H9 (cell line): Measurements from ENCODE around the gene SWT1. TPM values are rescaled to one million over a fixed set of nuclear protein-coding genes. Genes with fewer than 3 reads are reported as not detected.

ENCODE experiments used
- DNase-seq: peaks from one replicate; pipeline ENCODE4 v3.0.0-alpha.2; 2017
- H2AFZ ChIP-seq: one replicate; pipeline ENCODE4 v1.6.1; 2013; ENCODE audit warnings: mild to moderate bottlenecking, low read length, control low read depth, moderate library complexity
- H2AK5ac ChIP-seq: 2 replicates; pipeline ENCODE4 v1.6.1; 2013; ENCODE audit warnings: low read length, control low read depth, mixed read lengths; ENCODE audit not compliant: insufficient read length
- H2BK120ac ChIP-seq: one replicate; pipeline ENCODE4 v1.6.1; 2013; ENCODE audit warnings: low read depth, mild to moderate bottlenecking, low read length, control low read depth, inconsistent platforms; ENCODE audit not compliant: poor library complexity, severe bottlenecking
- H2BK12ac ChIP-seq: 2 replicates; pipeline ENCODE4 v1.6.1; 2013; ENCODE audit warnings: low read length, control low read depth, mixed read lengths, low read depth; ENCODE audit not compliant: insufficient read length
- H2BK15ac ChIP-seq: 2 replicates; pipeline ENCODE4 v1.6.1; 2013; ENCODE audit warnings: low read depth, low read length, control low read depth
- H2BK20ac ChIP-seq: one replicate; pipeline ENCODE4 v1.6.1; 2013; ENCODE audit warnings: low read depth, mild to moderate bottlenecking, low read length, control low read depth, inconsistent platforms; ENCODE audit not compliant: poor library complexity, severe bottlenecking
- H2BK5ac ChIP-seq: 2 replicates; pipeline ENCODE4 v1.6.1; 2013; ENCODE audit warnings: low read length, control low read depth, mixed read lengths; ENCODE audit not compliant: insufficient read length
- H3K14ac ChIP-seq: 2 replicates; pipeline ENCODE4 v1.6.1; 2013; ENCODE audit warnings: low read length, control low read depth; ENCODE audit not compliant: insufficient read depth
- H3K18ac ChIP-seq: 2 replicates; pipeline ENCODE4 v1.6.1; 2013; ENCODE audit warnings: low read depth, mild to moderate bottlenecking, mixed read lengths, low read length, control low read depth; ENCODE audit not compliant: insufficient read length
- H3K23ac ChIP-seq: 2 replicates; pipeline ENCODE4 v1.6.1; 2013; ENCODE audit warnings: low read length, control low read depth, mixed read lengths, low read depth; ENCODE audit not compliant: insufficient read length
- H3K23me2 ChIP-seq: 2 replicates; pipeline ENCODE4 v1.6.1; 2013; ENCODE audit warnings: low read depth, mild to moderate bottlenecking, mixed read lengths, low read length, control low read depth; ENCODE audit not compliant: insufficient read length, poor library complexity, severe bottlenecking
- H3K27ac ChIP-seq: 2 replicates; pipeline ENCODE4 v1.5.1; 2013; ENCODE audit warnings: low read length, control low read depth, mixed read lengths, low read depth; ENCODE audit not compliant: insufficient read length
- H3K27me3 ChIP-seq: 2 replicates; pipeline ENCODE4 v1.6.1; 2013; ENCODE audit warnings: low read length, control low read depth, inconsistent platforms; ENCODE audit not compliant: insufficient read depth
- H3K4ac ChIP-seq: 2 replicates; pipeline ENCODE4 v1.6.1; 2013; ENCODE audit warnings: low read depth, mild to moderate bottlenecking, control low read depth, inconsistent platforms, low read length, moderate library complexity
- H3K4me1 ChIP-seq: 2 replicates; pipeline ENCODE4 v1.6.1; 2013; ENCODE audit warnings: low read length, control low read depth, inconsistent platforms; ENCODE audit not compliant: insufficient read depth
- H3K4me2 ChIP-seq: 2 replicates; pipeline ENCODE4 v1.6.1; 2013; ENCODE audit warnings: low read length, control low read depth, mixed read lengths; ENCODE audit not compliant: insufficient read length, insufficient read depth
- H3K56ac ChIP-seq: 2 replicates; pipeline ENCODE4 v1.6.1; 2013; ENCODE audit warnings: low read depth, mild to moderate bottlenecking, mixed read lengths, low read length, control low read depth; ENCODE audit not compliant: insufficient read length
- H3K79me1 ChIP-seq: 2 replicates; pipeline ENCODE4 v1.6.1; 2013; ENCODE audit warnings: low read depth, mild to moderate bottlenecking, moderate library complexity, low read length, control low read depth, inconsistent platforms; ENCODE audit not compliant: insufficient read depth, poor library complexity, severe bottlenecking
- H3K79me2 ChIP-seq: 2 replicates; pipeline ENCODE4 v1.6.1; 2013; ENCODE audit warnings: low read length, control low read depth, inconsistent platforms; ENCODE audit not compliant: insufficient read depth
- H3K9ac ChIP-seq: 2 replicates; pipeline ENCODE4 v1.6.1; 2013; ENCODE audit warnings: low read length, control low read depth, mixed read lengths; ENCODE audit not compliant: insufficient read length; ENCODE audit errors: extremely low read depth
- H3K9me3 ChIP-seq: one replicate; pipeline ENCODE4 v1.6.1; 2013; ENCODE audit warnings: low read depth, low read length, inconsistent platforms; ENCODE audit not compliant: control insufficient read depth
- H3T11ph ChIP-seq: one replicate; pipeline ENCODE4 v1.6.1; 2013; ENCODE audit warnings: mild to moderate bottlenecking, low read length, control low read depth, inconsistent platforms
- H4K20me1 ChIP-seq: one replicate; pipeline ENCODE4 v1.6.1; 2013; ENCODE audit not compliant: control insufficient read depth, insufficient read length, insufficient read depth
- H4K5ac ChIP-seq: 2 replicates; pipeline ENCODE4 v1.6.1; 2013; ENCODE audit warnings: low read depth, mild to moderate bottlenecking, mixed read lengths, low read length, control low read depth; ENCODE audit not compliant: insufficient read length
- H4K8ac ChIP-seq: replicated peaks from 2 replicates; pipeline ENCODE4 v1.6.1; 2013; ENCODE audit warnings: low read length, control low read depth, mixed read lengths, low read depth; ENCODE audit not compliant: insufficient read length
- H4K91ac ChIP-seq: 2 replicates; pipeline ENCODE4 v1.6.1; 2013; ENCODE audit warnings: low read depth, mild to moderate bottlenecking, moderate library complexity, mixed read lengths, low read length, control low read depth; ENCODE audit not compliant: insufficient read length
- H3K27ac Mint-ChIP-seq, 3 experiments: 2 replicates in 2 of 3; 3 replicates in 1 of 3; pipeline ENCODE4 v1.8.0; 2020 to 2021; ENCODE audit warnings: mixed read lengths in 3 of 3, mild to moderate bottlenecking in 1 of 3, moderate library complexity in 1 of 3
- H3K27me3 Mint-ChIP-seq: 2 replicates; pipeline ENCODE4 v1.8.0; 2021; ENCODE audit warnings: low read depth, mild to moderate bottlenecking, moderate library complexity, mixed read lengths
- H3K36me3 Mint-ChIP-seq, 3 experiments: 2 replicates in 2 of 3; 3 replicates in 1 of 3; pipeline ENCODE4 v1.8.0; 2020 to 2021; ENCODE audit warnings: low read depth in 3 of 3, mixed read lengths in 3 of 3; ENCODE audit not compliant: insufficient read depth in 1 of 3
- H3K4me1 Mint-ChIP-seq, 2 experiments: 2 replicates each; pipeline ENCODE4 v1.8.0; 2020; ENCODE audit warnings: mixed read lengths in 2 of 2
- H3K4me3 Mint-ChIP-seq, 2 experiments: 2 replicates in 1 of 2; 3 replicates in 1 of 2; pipeline ENCODE4 v1.8.0; 2020 to 2021; ENCODE audit warnings: mild to moderate bottlenecking in 2 of 2, mixed read lengths in 2 of 2, moderate library complexity in 1 of 2
- H3K9me3 Mint-ChIP-seq, 2 experiments: 2 replicates in 1 of 2; 3 replicates in 1 of 2; pipeline ENCODE4 v1.8.0; 2020; ENCODE audit warnings: mild to moderate bottlenecking in 2 of 2, mixed read lengths in 2 of 2, moderate library complexity in 1 of 2
- CTCF ChIP-seq: fragments of 200-600 bp; sonication (generic); conservative IDR thresholded peaks from 3 replicates; pipeline ENCODE4 v1.8.0; 2021; ENCODE audit warnings: antibody characterized with exemption, mild to moderate bottlenecking
- WGBS: extraction: QIAGEN DNeasy Blood & Tissue Kit; methylation state at CpG from one replicate; pipeline ENCODE4 v1.1.7; 2013; ENCODE audit warnings: missing lambda C conversion rate, low lambda C conversion rate, mixed read lengths; ENCODE audit not compliant: insufficient read length; ENCODE audit errors: extremely low coverage; 5-methylcytosine and 5-hydroxymethylcytosine counted together
- total RNA-seq: library from RNA; stranded (reverse); gene quantifications from 2 replicates; pipeline ENCODE4 v1.2.1, GENCODE V29; 2021

The SWT1 gene
- total RNA-seq, 1 experiment from 2014 or later, result 5.2 TPM

- no CpG with 5 or more reads among the region's 1 CpG for WGBS
These were observed 81.5 kb downstream of the SWT1 start for GRCh38 chr1:185238447-185238846.

More at GRCh38 chr1:185238447-185238846, 81.5 kb downstream of the SWT1 start:
- H3K27me3 Mint-ChIP-seq, result no peaks in the 10 kb centered on the region
- H3K18ac ChIP-seq, result no peak overlapping the region
- H3K4ac ChIP-seq, result no peak overlapping the region
- no peak overlapping the region for H4K5ac ChIP-seq
- H3K27ac ChIP-seq, result no peak overlapping the region
- no peak overlapping the region for H3K4me3 Mint-ChIP-seq
- no peak overlapping the region for H3K27ac Mint-ChIP-seq
- no peaks in the 10 kb centered on the region for H3K79me1 ChIP-seq
- H4K20me1 ChIP-seq, result no peaks in the 10 kb centered on the region
- H3K56ac ChIP-seq, result no peak overlapping the region
- no peak overlapping the region for H4K8ac ChIP-seq
- H2BK120ac ChIP-seq, result no peak overlapping the region
- H3K79me2 ChIP-seq, result no peaks in the 10 kb centered on the region
- no peaks in the 10 kb centered on the region for H3K23me2 ChIP-seq
- H4K91ac ChIP-seq, result no peak overlapping the region
- H3K4me1 Mint-ChIP-seq, result no peaks in the 10 kb centered on the region
- no peaks in the 10 kb centered on the region for H3K9me3 ChIP-seq
- no peak overlapping the region for H3K4me2 ChIP-seq
- no peak overlapping the region for H3K9ac ChIP-seq
- no peak overlapping the region for H2BK12ac ChIP-seq
- no peak overlapping the region for H3K14ac ChIP-seq
- no peaks in the 10 kb centered on the region for H3K4me1 ChIP-seq
- peaks cover 0 to 7% (median 1%) of the 10 kb centered on the region in 3 experiments; a peak in 2 of 7 replicates for H3K36me3 Mint-ChIP-seq
- H3K27me3 ChIP-seq, result no peaks in the 10 kb centered on the region
- TF ChIP-seq CTCF, result peak; percentile 52
- H2BK5ac ChIP-seq, result no peak overlapping the region
- H2BK15ac ChIP-seq, result no peak overlapping the region
- DNase-seq, result no peak
- H2AFZ ChIP-seq, result no peak overlapping the region
- no peak overlapping the region for H3T11ph ChIP-seq
- H2BK20ac ChIP-seq, result no peak overlapping the region
- peaks cover 1 to 7% of the 10 kb centered on the region in 2 experiments; a peak in 2 of 5 replicates for H3K9me3 Mint-ChIP-seq
- no peak overlapping the region for H3K23ac ChIP-seq
- H2AK5ac ChIP-seq, result no peak overlapping the region
